T-cell (primary cell): ENCODE data around the gene PTPRD. TPM values are rescaled to one million over a fixed set of nuclear protein-coding genes. Genes with fewer than 3 reads are reported as not detected.

Source experiments
- ATAC-seq, 4 experiments: fragments of 200-7000 bp in 3 of 4; fragments of 150-1000 bp in 1 of 4; cut with Tn5 transposase; replicated peaks in 1 of 4; 1 replicate in 3 of 4; 2 replicates in 1 of 4; pipeline ENCODE4 v1.10.0; 2021; ENCODE audit warnings: moderate library complexity in 3 of 4, mild to moderate bottlenecking in 2 of 4, moderate number of reproducible peaks in 1 of 4
- CTCF ChIA-PET, 2 donors: fragments of 300-600 bp; sonication (Branson Sonifier 250); formaldehyde crosslinking; loops; one replicate each; lab custom pipeline; 2022; ENCODE audit warnings: antibody characterized with exemption in 2 of 2; lab: Charles Lee
- POLR2A ChIA-PET, 2 donors: fragments of 300-600 bp; sonication (Branson Sonifier 250); formaldehyde crosslinking; loops; one replicate each; lab custom pipeline; 2022; ENCODE audit warnings: antibody characterized with exemption in 2 of 2; lab: Charles Lee
- DNase-seq, 35 experiments: peaks; one replicate each; pipeline versions ENCODE4 v3.0.0 to v3.0.0-alpha.2; 2013 to 2023
- H3K27ac ChIP-seq: one replicate; pipeline ENCODE4 v1.5.1; 2013; ENCODE audit warnings: low read length
- H3K27me3 ChIP-seq, 2 experiments: replicated peaks in 1 of 2; 1 replicate in 1 of 2; 2 replicates in 1 of 2; pipeline versions ENCODE4 v1.6.1 to v1.7.0; 2013; ENCODE audit warnings: low read length in 1 of 2, mixed read lengths in 1 of 2; ENCODE audit not compliant: control insufficient read depth in 2 of 2, insufficient read depth in 2 of 2; ENCODE audit errors: extremely low read depth in 1 of 2
- H3K36me3 ChIP-seq, 2 donors: 1 replicate in 1 of 2; 2 replicates in 1 of 2; pipeline versions ENCODE4 v1.6.1 to v1.7.0; 2013; ENCODE audit warnings: low read length in 1 of 2; ENCODE audit not compliant: control insufficient read depth in 2 of 2, insufficient read depth in 1 of 2; ENCODE audit errors: extremely low read depth in 1 of 2
- H3K4me1 ChIP-seq, 2 experiments: 1 replicate in 1 of 2; 2 replicates in 1 of 2; pipeline versions ENCODE4 v1.6.1 to v1.7.0; 2013; ENCODE audit warnings: low read length in 2 of 2, mixed read lengths in 1 of 2; ENCODE audit not compliant: insufficient read depth in 2 of 2, control insufficient read depth in 1 of 2; ENCODE audit errors: extremely low read depth in 1 of 2
- H3K4me3 ChIP-seq, 2 donors: 1 replicate in 1 of 2; 2 replicates in 1 of 2; pipeline versions ENCODE4 v1.5.1 to v1.7.0; 2013; ENCODE audit warnings: mild to moderate bottlenecking in 2 of 2, low read length in 1 of 2, moderate library complexity in 1 of 2; ENCODE audit not compliant: control insufficient read depth in 1 of 2; ENCODE audit errors: extremely low read depth in 1 of 2
- H3K9me3 ChIP-seq: 2 replicates; pipeline ENCODE4 v1.7.0; 2013
- H3K27ac Mint-ChIP-seq, 2 donors: one replicate each; pipeline ENCODE4 v1.8.0; 2020 to 2021; ENCODE audit warnings: mild to moderate bottlenecking in 2 of 2, mixed read lengths in 2 of 2
- H3K27me3 Mint-ChIP-seq, 2 donors: one replicate each; pipeline ENCODE4 v1.8.0; 2021 to 2022; ENCODE audit warnings: mixed read lengths in 2 of 2
- H3K36me3 Mint-ChIP-seq: one replicate; pipeline ENCODE4 v1.8.0; 2021; ENCODE audit warnings: mixed read lengths
- H3K4me1 Mint-ChIP-seq, 3 donors: one replicate each; pipeline ENCODE4 v1.8.0; 2020 to 2022; ENCODE audit warnings: mixed read lengths in 3 of 3, mild to moderate bottlenecking in 1 of 3
- H3K4me3 Mint-ChIP-seq, 3 donors: one replicate each; pipeline ENCODE4 v1.8.0; 2020 to 2022; ENCODE audit warnings: mild to moderate bottlenecking in 3 of 3, mixed read lengths in 3 of 3, moderate library complexity in 3 of 3
- H3K9me3 Mint-ChIP-seq, 3 donors: one replicate each; pipeline ENCODE4 v1.8.0; 2020 to 2022; ENCODE audit warnings: mixed read lengths in 3 of 3
- WGBS: methylation state at CpG from one replicate; pipeline ENCODE4 v1.1.5; 2013; ENCODE audit warnings: missing lambda C conversion rate; ENCODE audit not compliant: insufficient coverage; 5-methylcytosine and 5-hydroxymethylcytosine counted together
- total RNA-seq, 35 experiments: library from RNA in 6 of 35; stranded (reverse) in 6 of 35; fragments of 120-200 nt in 1 of 35; gene quantifications; one replicate each; pipeline versions ENCODE4 v1.2.1 to v1.2.4 and lab custom pipeline; 2013 to 2026

Gene PTPRD
- total RNA-seq, 5 donors from 2014 or later (not counting 1 experiment from before 2014, with no cell fraction given) = 0.13 to 0.61 (median 0.38) TPM; not detected in 2

- POLR2A ChIA-PET = no interaction called here
- 43% methylated on average over 1 of the region's 3 CpGs for WGBS
These were observed 2128.1 kb downstream of the PTPRD start for GRCh38 chr9:8484597-8485191.

GRCh38 chr9:8477450-8477849, 2135.4 kb downstream of the PTPRD start:
- Histone ChIP-seq H3K36me3 (no peaks in the 10 kb centered on the region), H3K4me3 (no peak overlapping the region), H3K9me3 (no peaks in the 10 kb centered on the region), H3K27ac (no peak overlapping the region), H3K27me3 (no peaks in the 10 kb centered on the region), H3K4me1 (no peaks in the 10 kb centered on the region)
- WGBS = no CpG with 5 or more reads among the region's 3 CpGs
- CTCF ChIA-PET = no interaction called here
- Mint-ChIP-seq H3K4me1 (no peaks in the 10 kb centered on the region), H3K4me3 (no peak overlapping the region), H3K27me3 (no peaks in the 10 kb centered on the region), H3K36me3 (no peaks in the 10 kb centered on the region), H3K27ac (no peak overlapping the region), H3K9me3 (peaks cover 0 to 3% (median 0%) of the 10 kb centered on the region in 3 donors)
- ATAC-seq = no peak
- POLR2A ChIA-PET = no interaction called here
- no peak for DNase-seq

More at GRCh38 chr9:8484597-8485191, 2128.1 kb downstream of the PTPRD start:
- H3K36me3 ChIP-seq = no peaks in the 10 kb centered on the region
- H3K4me3 ChIP-seq = no peak overlapping the region
- Mint-ChIP-seq H3K27me3 (no peaks in the 10 kb centered on the region), H3K4me1 (no peaks in the 10 kb centered on the region), H3K9me3 (peaks cover 0 to 3% (median 0%) of the 10 kb centered on the region in 3 donors), H3K27ac (no peak overlapping the region), H3K36me3 (no peaks in the 10 kb centered on the region), H3K4me3 (no peak overlapping the region)
- no peaks in the 10 kb centered on the region for H3K4me1 ChIP-seq
- no peak for DNase-seq
- CTCF ChIA-PET = interaction anchor here in 1 of 2 donors (0.6 kb wide), 1 partner anchor 1620 kb away, joined by 4 read pairs; no protein-coding TSS in a partner anchor
- ATAC-seq = no peak
- no peaks in the 10 kb centered on the region for H3K9me3 ChIP-seq
- H3K27ac ChIP-seq = no peak overlapping the region
- no peaks in the 10 kb centered on the region for H3K27me3 ChIP-seq

GRCh38 chr9:8474937-8475336, 2137.9 kb downstream of the PTPRD start:
- Histone ChIP-seq H3K9me3 (no peaks in the 10 kb centered on the region), H3K27ac (no peak overlapping the region), H3K4me1 (no peaks in the 10 kb centered on the region), H3K36me3 (no peaks in the 10 kb centered on the region), H3K4me3 (no peak overlapping the region), H3K27me3 (no peaks in the 10 kb centered on the region)
- H3K27ac Mint-ChIP-seq = no peak overlapping the region
- no peak overlapping the region for H3K4me3 Mint-ChIP-seq
- H3K36me3 Mint-ChIP-seq = no peaks in the 10 kb centered on the region
- H3K27me3 Mint-ChIP-seq = no peaks in the 10 kb centered on the region
- 100% methylated on average over 1 of the region's 1 CpG for WGBS
- no peaks in the 10 kb centered on the region for H3K9me3 Mint-ChIP-seq
- CTCF ChIA-PET = no interaction called here
- ATAC-seq (no peak), DNase-seq (no peak)
- POLR2A ChIA-PET = no interaction called here
- H3K4me1 Mint-ChIP-seq = no peaks in the 10 kb centered on the region

- ChIA-PET CTCF (interaction anchor here in 1 of 2 donors (0.6 kb wide), 1 partner anchor 676 kb away, joined by 3 read pairs; no protein-coding TSS in a partner anchor), POLR2A (no interaction called here)
- no peak for ATAC-seq
- Mint-ChIP-seq H3K27ac (no peak overlapping the region), H3K27me3 (no peaks in the 10 kb centered on the region), H3K9me3 (no peaks in the 10 kb centered on the region), H3K4me3 (no peak overlapping the region), H3K36me3 (no peaks in the 10 kb centered on the region), H3K4me1 (no peaks in the 10 kb centered on the region)
- H3K27ac ChIP-seq = no peak overlapping the region
- no peaks in the 10 kb centered on the region for H3K27me3 ChIP-seq
- H3K4me1 ChIP-seq = no peaks in the 10 kb centered on the region
- no peaks in the 10 kb centered on the region for H3K9me3 ChIP-seq
- no peak overlapping the region for H3K4me3 ChIP-seq
- H3K36me3 ChIP-seq = no peaks in the 10 kb centered on the region
- DNase-seq = no peak
- WGBS = 89% methylated on average over 3 of the region's 10 CpGs
These were observed 2139.4 kb downstream of the PTPRD start for GRCh38 chr9:8473244-8474020.

- 0% methylated on average over 1 of the region's 3 CpGs for WGBS
- no peak overlapping the region for H3K4me3 Mint-ChIP-seq
- Histone ChIP-seq H3K27me3 (no peaks in the 10 kb centered on the region), H3K4me1 (no peaks in the 10 kb centered on the region), H3K36me3 (no peaks in the 10 kb centered on the region), H3K4me3 (no peak overlapping the region), H3K9me3 (no peaks in the 10 kb centered on the region), H3K27ac (no peak overlapping the region)
- no peaks in the 10 kb centered on the region for H3K36me3 Mint-ChIP-seq
- ATAC-seq = no peak
- no peaks in the 10 kb centered on the region for H3K4me1 Mint-ChIP-seq
- no peaks in the 10 kb centered on the region for H3K9me3 Mint-ChIP-seq
- DNase-seq = no peak
- no peak overlapping the region for H3K27ac Mint-ChIP-seq
- H3K27me3 Mint-ChIP-seq = no peaks in the 10 kb centered on the region
- ChIA-PET CTCF (interaction anchor here in 1 of 2 donors (0.7 kb wide), 1 partner anchor 48 kb away, joined by 9 read pairs; no protein-coding TSS in a partner anchor), POLR2A (no interaction called here)
These were observed 2144.7 kb downstream of the PTPRD start for GRCh38 chr9:8468045-8468637.

- Mint-ChIP-seq H3K27ac (no peak overlapping the region), H3K36me3 (no peaks in the 10 kb centered on the region), H3K4me1 (no peaks in the 10 kb centered on the region), H3K4me3 (no peak overlapping the region), H3K9me3 (no peaks in the 10 kb centered on the region), H3K27me3 (no peaks in the 10 kb centered on the region)
- no peak for ATAC-seq
- DNase-seq = no peak
- Histone ChIP-seq H3K4me3 (no peak overlapping the region), H3K36me3 (no peaks in the 10 kb centered on the region), H3K27me3 (no peaks in the 10 kb centered on the region), H3K4me1 (no peaks in the 10 kb centered on the region), H3K9me3 (no peaks in the 10 kb centered on the region), H3K27ac (no peak overlapping the region)
- ChIA-PET POLR2A (interaction anchor here in 1 of 2 donors (0.7 kb wide), 1 partner anchor 194 kb away, joined by 4 read pairs; no protein-coding TSS in a partner anchor), CTCF (no interaction called here)
- WGBS = no CpG with 5 or more reads among the region's 2 CpGs
These were observed 2155.0 kb downstream of the PTPRD start for GRCh38 chr9:8457816-8458215.
